Sigmoid colon (tissue), 7 donors: Measurements from ENCODE around the gene BHMT. TPM values are rescaled to one million over a fixed set of nuclear protein-coding genes. Genes with fewer than 3 reads are reported as not detected.
A peak's percentile ranks its signal among the peaks of the same experiment; 100 is the strongest.

ENCODE experiments used
- DNase-seq: peaks from one replicate; pipeline ENCODE4 v3.0.0-alpha.2; 2019
- H3K27ac ChIP-seq, 4 donors: fragments of 200-600 bp; sonication (generic); one replicate each; pipeline ENCODE4 v1.5.1; 2016 to 2019; ENCODE audit warnings: mild to moderate bottlenecking in 1 of 4
- H3K27me3 ChIP-seq, 3 donors: fragments of 200-600 bp; sonication (generic); one replicate each; pipeline ENCODE4 v1.5.1; 2019; ENCODE audit warnings: mild to moderate bottlenecking in 1 of 3
- H3K36me3 ChIP-seq, 4 donors: fragments of 200-600 bp; sonication (generic); one replicate each; pipeline ENCODE4 v1.5.1; 2016 to 2019
- H3K4me1 ChIP-seq, 4 donors: fragments of 200-600 bp; sonication (generic); one replicate each; pipeline ENCODE4 v1.5.1; 2017 to 2019
- H3K4me3 ChIP-seq, 4 donors: fragments of 200-600 bp; sonication (generic); one replicate each; pipeline ENCODE4 v1.5.1; 2017 to 2019; ENCODE audit warnings: mild to moderate bottlenecking in 2 of 4, moderate library complexity in 1 of 4
- H3K9me3 ChIP-seq, 4 donors: fragments of 200-600 bp in 3 of 4; sonication (generic) in 3 of 4; one replicate each; pipeline versions ENCODE4 v1.5.1 to v1.6.1; 2013 to 2019
- EP300 ChIP-seq, 4 donors: sonication (generic); formaldehyde crosslinking; IDR thresholded peaks; one replicate each; pipeline ENCODE4 v1.6.1; 2017; ENCODE audit warnings: antibody characterized with exemption in 4 of 4
- POLR2A ChIP-seq, 2 donors: fragments of 450-650 bp; IDR thresholded peaks; one replicate each; pipeline ENCODE4 v1.6.1; 2016; ENCODE audit warnings: antibody characterized with exemption in 2 of 2, mild to moderate bottlenecking in 2 of 2, moderate library complexity in 2 of 2
- POLR2AphosphoS5 ChIP-seq, 4 donors: sonication (generic); formaldehyde crosslinking; IDR thresholded peaks; one replicate each; pipeline ENCODE4 v1.6.1; 2017; ENCODE audit warnings: antibody characterized with exemption in 4 of 4
- WGBS, 2 donors: extraction: QIAGEN DNeasy Blood & Tissue Kit; methylation state at CpG; one replicate each; pipeline ENCODE4 v1.1.7; 2013; 5-methylcytosine and 5-hydroxymethylcytosine counted together
- intact Hi-C: fragments of 100-400 bp; cut with DNase I; formaldehyde crosslinking; loops from one replicate; pipeline ENCODE4 v1.15.1; 2023
- polyA plus RNA-seq, 3 donors: library from polyadenylated mRNA; stranded (reverse); fragments of 200-250 nt; gene quantifications; one replicate each; pipeline ENCODE4 v1.2.3, GENCODE V29; 2013
- total RNA-seq, 4 donors: library from RNA; depleted of rRNA; stranded (reverse); fragments of >200 nt; gene quantifications; one replicate each; pipeline ENCODE4 v1.1.0, GENCODE V29; 2016
- TF ChIP-seq, protein P1 (sequence below), 4 experiments: fragments of 450-650 bp in 3 of 4; fragments of 200-600 bp in 1 of 4; IDR thresholded peaks; one replicate each; pipeline ENCODE4 v1.5.1; 2016 to 2019; ENCODE audit warnings: antibody characterized with exemption in 4 of 4, mild to moderate bottlenecking in 3 of 4, moderate library complexity in 2 of 4
- donor health status: healthy with polysubstance abuse.
- donor health status: Bipolar disorder and iron deficiency.
- donor health status: healthy.

The BHMT gene
- total and polyA plus RNA-seq, 7 donors: 0.04 to 6.6 (median 0.36) TPM; not detected in 2

DNA sequence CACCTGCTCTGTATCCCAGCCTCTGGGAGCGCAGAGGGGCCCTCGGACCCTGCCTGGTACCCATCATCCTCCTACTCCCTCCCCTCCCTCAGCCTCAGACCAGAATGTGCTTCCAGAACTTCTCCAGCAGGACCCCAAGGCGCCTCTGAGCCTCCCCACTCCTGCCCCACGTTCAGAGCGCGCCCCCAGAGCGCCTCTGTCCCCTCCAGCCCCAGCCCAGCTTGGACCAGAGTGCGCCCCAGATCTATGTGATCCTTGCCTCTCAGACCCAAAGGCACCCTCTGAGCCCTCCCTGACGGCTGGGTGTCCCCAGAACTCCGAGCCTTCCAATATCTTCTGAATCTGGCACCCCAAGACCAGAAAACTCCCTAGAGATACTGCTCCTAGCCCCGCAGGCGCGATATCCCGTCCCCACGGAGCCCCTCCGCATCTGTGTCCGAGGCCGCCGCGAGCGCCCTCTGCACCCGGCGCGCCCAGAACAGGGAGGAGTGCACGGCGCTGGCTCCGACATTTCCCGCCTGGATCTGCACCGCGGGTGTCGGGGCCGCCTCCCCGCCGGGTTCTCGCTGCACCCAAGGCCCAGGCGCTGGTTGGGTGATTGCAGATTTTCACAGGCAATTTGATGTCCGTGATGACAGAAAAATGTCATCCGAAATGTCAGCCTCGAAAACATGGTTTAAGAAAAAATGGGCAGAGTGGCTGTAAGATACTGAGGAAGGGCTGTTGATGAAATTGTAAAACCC is 522 bp downstream of the BHMT start:
- H3K36me3 ChIP-seq: no peaks in the 10 kb centered on the region
- TF ChIP-seq, protein P1, sequence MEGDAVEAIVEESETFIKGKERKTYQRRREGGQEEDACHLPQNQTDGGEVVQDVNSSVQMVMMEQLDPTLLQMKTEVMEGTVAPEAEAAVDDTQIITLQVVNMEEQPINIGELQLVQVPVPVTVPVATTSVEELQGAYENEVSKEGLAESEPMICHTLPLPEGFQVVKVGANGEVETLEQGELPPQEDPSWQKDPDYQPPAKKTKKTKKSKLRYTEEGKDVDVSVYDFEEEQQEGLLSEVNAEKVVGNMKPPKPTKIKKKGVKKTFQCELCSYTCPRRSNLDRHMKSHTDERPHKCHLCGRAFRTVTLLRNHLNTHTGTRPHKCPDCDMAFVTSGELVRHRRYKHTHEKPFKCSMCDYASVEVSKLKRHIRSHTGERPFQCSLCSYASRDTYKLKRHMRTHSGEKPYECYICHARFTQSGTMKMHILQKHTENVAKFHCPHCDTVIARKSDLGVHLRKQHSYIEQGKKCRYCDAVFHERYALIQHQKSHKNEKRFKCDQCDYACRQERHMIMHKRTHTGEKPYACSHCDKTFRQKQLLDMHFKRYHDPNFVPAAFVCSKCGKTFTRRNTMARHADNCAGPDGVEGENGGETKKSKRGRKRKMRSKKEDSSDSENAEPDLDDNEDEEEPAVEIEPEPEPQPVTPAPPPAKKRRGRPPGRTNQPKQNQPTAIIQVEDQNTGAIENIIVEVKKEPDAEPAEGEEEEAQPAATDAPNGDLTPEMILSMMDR (IDR thresholded peaks at IDR 0.05): no peak
- TF ChIP-seq EP300 (IDR thresholded peaks at IDR 0.05) (no peak), POLR2A (IDR thresholded peaks at IDR 0.05) (no peak), POLR2AphosphoS5 (IDR thresholded peaks at IDR 0.05) (no peak)
- no peaks in the 10 kb centered on the region for H3K9me3 ChIP-seq
- H3K4me1 ChIP-seq: peaks cover 0 to 25% (median 12%) of the 10 kb centered on the region in 4 donors
- H3K27ac ChIP-seq: no peak overlapping the region
- peaks cover 8 to 35% (median 12%) of the 10 kb centered on the region in 3 donors for H3K27me3 ChIP-seq
- DNase-seq: no peak
- 8 to 10% methylated on average over 39 of the region's 39 CpGs for WGBS, 2 donors
- intact Hi-C loops: no loop called here
- H3K4me3 ChIP-seq: no peak overlapping the region

- WGBS, 2 donors: 83 to 88% methylated on average over 5 of the region's 5 CpGs
- TF ChIP-seq EP300 (IDR thresholded peaks at IDR 0.05) (no peak), POLR2A (IDR thresholded peaks at IDR 0.05) (no peak), POLR2AphosphoS5 (IDR thresholded peaks at IDR 0.05) (no peak)
- TF ChIP-seq, protein P1 (IDR thresholded peaks at IDR 0.05): no peak
- no peak for DNase-seq
- Histone ChIP-seq H3K36me3 (no peaks in the 10 kb centered on the region), H3K27me3 (peaks cover 8 to 35% (median 12%) of the 10 kb centered on the region in 3 donors), H3K9me3 (no peaks in the 10 kb centered on the region), H3K27ac (no peak overlapping the region), H3K4me1 (peaks cover 0 to 19% (median 8%) of the 10 kb centered on the region in 4 donors), H3K4me3 (no peak overlapping the region)
- intact Hi-C loops: no loop called here
These were observed 1.1 kb downstream of the BHMT start for GRCh38 chr5:79112703-79113058.

DNA sequence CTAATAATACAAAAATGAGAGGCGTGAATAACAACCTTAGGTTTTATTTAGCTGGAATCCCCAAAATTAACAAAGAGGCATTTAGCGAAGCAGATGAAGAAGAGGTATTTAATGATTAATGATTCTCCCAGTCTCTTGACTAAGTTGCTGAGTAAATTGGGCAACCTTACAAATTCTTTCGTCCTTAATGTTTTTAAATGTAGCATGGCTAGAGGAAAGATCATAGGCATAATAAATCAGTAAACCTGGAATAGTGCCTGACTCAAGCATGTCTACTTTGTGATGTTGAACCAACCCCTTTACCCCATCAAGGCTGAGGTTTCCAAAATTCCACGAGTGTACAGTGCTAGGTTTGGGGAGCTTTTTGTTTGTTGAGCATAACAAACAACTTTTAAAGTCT is 7.9 kb downstream of the BHMT start:
- H3K4me3 ChIP-seq: no peak overlapping the region
- WGBS, 2 donors: 90 to 93% methylated on average over 4 of the region's 4 CpGs
- H3K36me3 ChIP-seq: no peaks in the 10 kb centered on the region

DNA sequence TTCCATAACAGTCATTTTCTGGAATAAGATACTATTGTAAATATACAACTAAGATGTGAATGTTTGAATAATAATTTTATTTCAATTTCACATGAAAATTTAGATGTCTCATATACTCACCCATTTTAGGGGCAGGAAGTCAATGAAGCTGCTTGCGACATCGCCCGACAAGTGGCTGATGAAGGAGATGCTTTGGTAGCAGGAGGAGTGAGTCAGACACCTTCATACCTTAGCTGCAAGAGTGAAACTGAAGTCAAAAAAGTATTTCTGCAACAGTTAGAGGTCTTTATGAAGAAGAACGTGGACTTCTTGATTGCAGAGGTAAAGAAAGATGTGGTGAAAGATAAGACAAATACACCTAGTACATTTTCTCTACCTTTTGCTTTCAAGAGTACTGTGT is 8.6 kb downstream of the BHMT start:
- H3K4me3 ChIP-seq: no peak overlapping the region
- H3K4me1 ChIP-seq: peaks cover 0 to 10% (median 7%) of the 10 kb centered on the region in 4 donors
- no peak overlapping the region for H3K27ac ChIP-seq
- 81 to 93% methylated on average over 4 of the region's 4 CpGs for WGBS, 2 donors
- intact Hi-C loops: no loop called here
- no peaks in the 10 kb centered on the region for H3K9me3 ChIP-seq
- TF ChIP-seq EP300 (IDR thresholded peaks at IDR 0.05) (no peak), POLR2AphosphoS5 (IDR thresholded peaks at IDR 0.05) (no peak), POLR2A (IDR thresholded peaks at IDR 0.05) (no peak)
- TF ChIP-seq, protein P1 (IDR thresholded peaks at IDR 0.05): no peak
- no peaks in the 10 kb centered on the region for H3K27me3 ChIP-seq
- no peaks in the 10 kb centered on the region for H3K36me3 ChIP-seq
- DNase-seq: no peak

More for the DNA sequence above, 7.9 kb downstream of the BHMT start:
- TF ChIP-seq POLR2A (IDR thresholded peaks at IDR 0.05) (no peak), POLR2AphosphoS5 (IDR thresholded peaks at IDR 0.05) (peak in 1 of 4 donors; percentile 21), EP300 (IDR thresholded peaks at IDR 0.05) (no peak)
- TF ChIP-seq, protein P1 (IDR thresholded peaks at IDR 0.05): no peak
- no peaks in the 10 kb centered on the region for H3K9me3 ChIP-seq
- no peak for DNase-seq
- H3K4me1 ChIP-seq: peaks cover 0 to 10% (median 7%) of the 10 kb centered on the region in 4 donors
- H3K27ac ChIP-seq: peak overlapping the region in 1 of 4 donors; percentile 45
- H3K27me3 ChIP-seq: peaks cover 0 to 5% (median 0%) of the 10 kb centered on the region in 3 donors
- intact Hi-C loops: no loop called here
